ENCODE data around the gene EMX2.
"Not testable (repeated sequence)": the region's sequence is repeated elsewhere in the genome, so short reads cannot be mapped to it uniquely, and the experiment has no call there.

EMX2 gene

DNA sequence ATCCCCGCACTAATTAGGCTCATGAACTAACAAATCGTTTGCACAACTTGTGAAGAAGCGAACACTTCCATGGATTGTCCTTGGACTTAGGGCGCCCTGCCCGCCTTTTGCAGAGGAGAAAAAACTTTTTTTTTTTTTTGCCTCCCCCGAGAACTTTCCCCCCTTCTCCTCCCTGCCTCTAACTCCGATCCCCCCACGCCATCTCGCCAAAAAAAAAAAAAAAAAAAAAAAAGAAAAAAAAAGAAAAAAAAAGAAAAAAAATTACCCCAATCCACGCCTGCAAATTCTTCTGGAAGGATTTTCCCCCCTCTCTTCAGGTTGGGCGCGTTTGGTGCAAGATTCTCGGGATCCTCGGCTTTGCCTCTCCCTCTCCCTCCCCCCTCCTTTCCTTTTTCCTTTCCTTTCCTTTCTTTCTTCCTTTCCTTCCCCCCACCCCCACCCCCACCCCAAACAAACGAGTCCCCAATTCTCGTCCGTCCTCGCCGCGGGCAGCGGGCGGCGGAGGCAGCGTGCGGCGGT is at the start of gene EMX2:
EMX2 (plus strand) TSS at position 41 of the 519 bp plus-strand sequence. CDS start 522 bp downstream, outside the sequence.
- DNase-seq, result no peak

DNA sequence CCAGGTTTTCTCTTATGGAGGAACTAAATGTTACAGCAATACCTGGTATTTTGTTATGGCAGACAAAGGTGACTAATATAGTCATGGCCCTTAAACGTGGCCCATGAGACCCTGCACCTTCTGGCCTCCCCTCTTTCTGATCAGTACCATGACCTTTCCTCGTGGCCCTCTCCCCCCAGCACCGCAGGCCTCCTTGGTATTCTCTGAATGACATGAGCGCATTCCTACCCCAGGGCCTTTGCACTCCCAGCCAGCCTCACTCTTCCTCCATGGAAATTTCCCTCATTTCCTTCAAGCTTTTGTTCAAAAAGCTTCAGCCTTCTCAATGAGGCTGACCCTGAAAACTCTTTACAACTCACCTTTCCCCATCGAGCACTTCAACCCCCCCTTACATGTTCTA is 46.5 kb upstream of the EMX2 start:
- no peak for DNase-seq

DNA sequence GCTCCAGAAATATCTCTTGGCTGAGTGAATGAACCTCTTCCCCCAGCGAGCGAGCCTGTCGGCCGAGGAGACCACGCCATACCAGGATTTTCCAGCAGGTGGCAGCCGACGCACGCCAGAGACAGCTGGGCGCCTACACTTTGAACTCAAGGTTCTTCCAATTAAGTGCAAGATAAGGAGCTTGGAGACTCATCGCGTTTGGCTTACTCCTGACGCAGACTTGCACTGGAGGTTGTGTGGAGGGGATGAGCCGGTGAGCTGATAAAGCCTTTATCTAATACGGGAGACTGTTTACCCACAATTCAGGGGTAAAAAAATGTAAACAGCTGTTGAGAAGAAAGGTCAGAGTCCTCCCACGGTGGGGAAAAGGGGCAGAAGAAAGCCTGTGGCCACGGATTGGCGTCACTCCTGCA is 45.9 kb upstream of the EMX2 start:
- DNase-seq, result peak; percentile 85

DNA sequence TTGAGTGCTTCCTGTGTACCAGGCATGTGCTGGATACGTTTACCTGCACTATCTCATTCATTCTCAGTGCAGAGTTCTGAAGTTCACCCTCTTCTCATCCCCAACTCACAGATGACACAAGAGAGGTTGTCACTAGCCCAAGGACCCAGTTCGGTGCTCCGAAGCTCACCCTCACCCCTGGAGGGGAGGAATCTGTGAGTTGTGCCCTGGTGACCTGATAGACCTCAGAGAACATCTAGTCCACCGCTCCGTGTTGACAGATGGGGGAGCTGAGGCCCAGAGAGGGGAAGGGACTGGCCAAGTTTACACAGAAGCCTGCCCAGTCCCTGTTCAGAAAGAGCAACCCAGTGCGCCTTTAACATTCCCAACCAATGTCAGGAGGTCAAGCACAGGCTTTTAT is 44.8 kb upstream of the EMX2 start:
- DNase-seq, result no peak

DNA sequence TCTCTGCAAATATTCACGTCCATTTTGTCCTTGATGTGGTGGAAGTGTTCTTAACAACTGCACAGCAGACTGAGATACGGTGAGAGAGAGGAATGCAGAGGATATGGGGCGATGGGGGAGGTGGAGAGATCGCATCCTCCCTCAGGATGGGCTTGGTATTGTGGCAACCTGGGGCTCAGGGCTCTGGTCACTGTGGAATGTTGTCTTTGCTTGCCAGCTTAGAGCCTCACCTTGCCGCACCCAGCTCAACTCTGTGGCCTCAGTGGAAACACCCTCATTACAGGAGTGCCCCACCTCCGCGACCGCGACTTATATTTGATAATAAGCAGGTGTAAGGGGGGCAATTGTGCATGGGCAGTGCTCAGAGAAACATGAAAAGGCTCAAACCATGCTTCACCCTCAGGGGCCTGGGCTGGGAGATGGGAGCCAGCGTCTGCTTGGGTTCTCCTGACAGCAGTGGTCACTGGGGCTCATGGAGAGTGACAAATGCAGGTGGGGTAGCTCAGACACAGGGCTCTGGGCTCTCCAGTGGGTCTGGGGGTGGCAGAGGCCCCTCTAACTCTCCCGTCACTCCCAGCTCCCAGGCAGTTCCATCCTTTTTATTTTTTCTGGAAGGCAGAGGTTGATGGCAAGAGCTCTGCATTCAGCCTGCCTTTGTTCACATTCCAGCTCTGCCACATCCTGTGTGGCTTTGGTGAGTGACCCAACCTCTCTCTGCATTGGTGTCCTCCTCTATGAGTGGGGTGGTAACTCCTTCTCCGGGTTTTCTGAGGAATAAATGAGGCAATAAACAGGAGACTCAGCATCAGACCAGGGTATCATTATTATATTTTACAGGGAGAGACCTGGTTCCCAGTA is 43.1 kb upstream of the EMX2 start:
- DNase-seq, result no peak

DNA sequence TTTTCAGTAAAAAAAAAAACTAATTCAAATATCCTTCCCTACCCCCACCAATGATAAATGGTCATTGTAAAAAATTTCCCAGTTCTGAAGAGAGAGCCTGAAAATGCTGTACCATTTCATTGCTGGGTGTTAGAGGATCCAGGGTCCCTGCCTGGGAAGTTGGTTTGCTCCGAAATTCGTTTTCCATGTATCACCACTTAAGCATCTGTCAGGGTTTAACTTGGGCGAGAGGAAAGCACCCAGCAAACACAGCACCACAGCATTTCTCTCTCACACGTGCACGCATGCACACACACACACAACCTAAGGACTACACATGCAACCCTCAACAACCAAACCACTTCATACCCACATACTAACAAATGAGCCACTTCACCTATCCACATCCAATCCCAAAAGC is 42.1 kb upstream of the EMX2 start:
- no peak for DNase-seq

DNA sequence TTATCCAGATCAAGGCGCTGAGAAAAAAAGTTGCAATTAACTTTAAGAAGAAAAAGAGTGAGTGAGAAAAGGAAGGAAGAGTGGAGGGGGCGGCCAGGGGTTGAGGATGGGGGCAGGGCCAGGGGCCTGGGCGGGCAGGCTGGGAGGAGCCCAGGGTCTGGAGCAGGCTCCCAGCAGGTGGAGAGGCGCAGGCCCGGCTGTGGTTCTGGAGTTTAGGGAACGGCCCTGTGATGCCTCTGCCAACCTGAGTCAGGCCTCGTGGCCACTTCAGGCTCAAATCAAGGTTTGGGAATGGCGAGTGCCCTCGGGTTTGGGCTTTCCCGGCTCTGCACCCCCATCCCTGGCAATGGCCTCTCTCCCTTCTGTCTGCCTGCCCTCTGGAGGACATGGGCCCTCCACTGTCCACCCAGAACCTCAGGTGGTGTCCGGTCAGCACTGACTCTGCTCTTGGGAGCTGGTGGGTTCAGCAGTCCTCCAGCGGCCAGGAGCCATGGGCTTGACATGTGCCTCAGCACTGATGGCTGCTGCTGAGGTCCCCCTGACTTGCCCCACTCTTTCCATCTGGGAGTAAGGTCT is 41.0 kb upstream of the EMX2 start:
- no peak for DNase-seq

DNA sequence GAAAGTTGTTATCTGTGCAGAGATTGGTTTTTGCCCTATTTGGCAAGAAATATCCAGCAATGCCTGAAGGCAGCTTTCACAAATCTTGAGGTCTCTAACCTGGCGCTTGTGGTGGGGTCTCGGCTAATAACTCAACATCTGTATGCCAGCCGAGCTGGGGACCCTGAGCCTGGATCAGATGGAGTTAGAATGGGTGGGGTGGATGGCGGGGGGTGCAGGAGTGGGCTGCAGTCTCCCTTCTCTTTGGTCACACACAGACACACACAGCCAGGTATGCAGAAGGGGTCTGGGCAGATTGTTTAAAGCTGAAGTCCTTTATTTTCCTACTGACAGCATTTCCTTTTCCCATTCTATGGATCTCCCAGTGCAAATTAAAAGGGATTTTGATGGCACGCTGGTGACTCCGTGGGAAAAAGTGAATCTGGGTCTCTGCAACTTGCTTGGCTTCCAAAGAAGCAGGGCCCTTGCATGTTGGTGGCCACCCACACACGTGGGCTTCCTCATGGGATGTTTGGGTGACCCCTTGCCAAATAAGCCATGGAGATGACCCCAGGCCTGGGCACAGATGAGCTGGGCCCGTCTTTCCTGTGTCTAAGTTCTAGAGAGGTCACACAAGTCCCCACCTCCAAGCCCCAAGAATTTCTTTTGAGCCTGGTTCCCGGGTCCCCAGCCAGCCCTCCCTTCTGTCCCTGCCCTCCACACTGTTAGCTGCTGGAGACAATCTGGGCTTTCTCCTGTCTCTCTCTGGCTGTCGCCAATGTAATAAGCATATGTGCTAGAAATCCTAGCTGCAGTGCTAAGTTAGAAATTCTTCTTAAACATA is 39.9 kb upstream of the EMX2 start:
- DNase-seq, result no peak

DNA sequence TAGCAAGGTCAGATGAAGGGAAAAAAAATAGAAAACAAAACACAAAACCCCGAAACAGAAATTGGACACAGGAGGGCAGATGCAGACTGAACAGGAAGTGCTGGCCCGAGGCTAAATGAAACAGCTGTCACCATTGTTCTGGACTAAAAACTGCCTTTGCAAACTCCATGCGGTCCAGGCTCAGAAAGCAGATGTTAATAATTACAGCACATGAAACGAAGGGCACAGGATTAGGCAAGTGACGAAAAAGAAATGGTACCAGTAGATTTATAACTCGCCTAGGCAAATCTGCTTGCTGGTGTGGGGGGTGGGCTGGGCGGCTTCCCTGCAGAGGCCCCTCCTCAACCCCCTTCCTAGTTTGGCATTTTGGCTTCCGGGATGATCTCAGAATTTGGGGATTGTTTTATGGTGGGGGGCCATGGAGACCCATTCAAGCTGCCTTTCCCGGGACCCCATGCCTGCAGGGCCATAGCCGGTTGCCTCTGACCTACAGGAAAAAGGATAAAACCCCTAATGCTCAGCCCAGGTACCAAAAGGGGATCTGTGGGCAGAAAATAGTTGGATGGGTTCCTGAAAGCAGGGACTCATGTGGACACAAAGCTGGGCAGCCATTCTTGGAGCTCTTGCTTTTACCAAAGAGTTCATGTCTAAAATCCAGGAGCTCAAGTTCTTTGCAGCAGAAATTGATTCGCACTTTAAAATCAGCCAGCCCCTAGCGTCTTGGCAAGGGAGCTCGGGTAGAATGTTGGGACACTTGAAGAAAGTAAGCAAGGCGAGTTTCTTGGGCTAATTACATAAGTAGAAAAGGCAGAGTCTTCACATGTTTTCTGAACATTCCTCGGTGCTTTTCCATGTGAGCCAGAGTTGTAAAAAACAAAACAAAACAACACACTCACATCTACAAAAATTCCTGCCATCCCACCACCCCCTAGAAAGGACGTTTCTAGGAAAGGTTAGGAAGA is 39.0 kb upstream of the EMX2 start:
- no peak for DNase-seq

DNA sequence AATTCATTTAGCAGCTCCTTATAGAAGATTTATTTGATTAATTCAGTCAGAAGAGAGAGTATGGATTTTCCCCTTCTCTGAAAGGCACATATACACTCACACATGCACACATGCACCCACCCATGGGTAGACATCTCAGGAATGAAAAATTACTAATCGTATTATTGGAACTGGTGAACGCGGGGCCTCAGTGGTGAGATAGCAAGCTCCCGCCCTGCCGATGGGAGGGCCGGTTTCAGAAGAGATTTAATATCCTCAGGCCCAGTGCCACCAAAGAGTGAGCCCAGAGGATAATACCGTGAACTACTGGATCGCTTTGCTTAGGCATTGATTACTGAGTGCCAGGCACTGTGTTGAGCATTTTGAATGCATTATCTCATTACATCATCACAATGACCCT is 38.0 kb upstream of the EMX2 start:
- no peak for DNase-seq

DNA sequence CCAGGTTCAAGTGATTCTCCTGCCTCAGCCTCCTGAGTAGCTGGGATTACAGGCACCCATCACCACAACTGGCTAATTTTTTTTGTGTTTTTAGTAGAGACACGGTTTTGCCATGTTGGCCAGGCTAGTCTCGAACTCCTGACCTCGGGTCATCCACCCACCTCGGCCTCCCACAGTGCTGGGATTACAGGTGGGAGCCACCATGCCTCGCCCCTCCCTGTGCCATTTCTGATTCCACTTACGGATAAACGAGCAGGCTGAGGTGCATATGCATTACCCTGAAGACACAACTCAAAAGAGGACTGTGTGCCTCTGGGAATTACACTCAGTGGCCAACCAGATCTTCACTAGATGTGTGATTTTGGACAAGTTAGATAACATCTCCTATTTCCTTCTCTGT is 35.5 kb upstream of the EMX2 start:
- DNase-seq, result not testable (repeated sequence)

DNA sequence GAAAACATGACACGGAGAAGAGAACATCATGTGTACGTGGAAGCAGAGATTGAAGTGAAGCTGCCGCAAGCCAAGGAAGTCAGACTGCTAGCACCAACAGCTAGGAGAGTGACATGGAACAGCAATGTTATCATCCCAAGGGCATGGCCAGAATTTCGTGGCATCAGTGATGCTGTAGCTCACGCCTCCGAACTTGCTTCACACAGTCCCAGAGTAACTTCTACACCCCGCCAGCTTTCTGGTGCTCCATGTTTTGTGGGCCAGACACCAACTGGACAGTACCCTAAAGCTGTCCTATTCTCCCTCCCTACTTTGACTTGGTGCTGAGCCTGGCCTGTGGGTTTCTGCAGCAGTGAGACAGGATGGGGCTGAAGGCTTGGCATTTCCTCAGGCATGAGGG is 33.0 kb upstream of the EMX2 start:
- no peak for DNase-seq

DNA sequence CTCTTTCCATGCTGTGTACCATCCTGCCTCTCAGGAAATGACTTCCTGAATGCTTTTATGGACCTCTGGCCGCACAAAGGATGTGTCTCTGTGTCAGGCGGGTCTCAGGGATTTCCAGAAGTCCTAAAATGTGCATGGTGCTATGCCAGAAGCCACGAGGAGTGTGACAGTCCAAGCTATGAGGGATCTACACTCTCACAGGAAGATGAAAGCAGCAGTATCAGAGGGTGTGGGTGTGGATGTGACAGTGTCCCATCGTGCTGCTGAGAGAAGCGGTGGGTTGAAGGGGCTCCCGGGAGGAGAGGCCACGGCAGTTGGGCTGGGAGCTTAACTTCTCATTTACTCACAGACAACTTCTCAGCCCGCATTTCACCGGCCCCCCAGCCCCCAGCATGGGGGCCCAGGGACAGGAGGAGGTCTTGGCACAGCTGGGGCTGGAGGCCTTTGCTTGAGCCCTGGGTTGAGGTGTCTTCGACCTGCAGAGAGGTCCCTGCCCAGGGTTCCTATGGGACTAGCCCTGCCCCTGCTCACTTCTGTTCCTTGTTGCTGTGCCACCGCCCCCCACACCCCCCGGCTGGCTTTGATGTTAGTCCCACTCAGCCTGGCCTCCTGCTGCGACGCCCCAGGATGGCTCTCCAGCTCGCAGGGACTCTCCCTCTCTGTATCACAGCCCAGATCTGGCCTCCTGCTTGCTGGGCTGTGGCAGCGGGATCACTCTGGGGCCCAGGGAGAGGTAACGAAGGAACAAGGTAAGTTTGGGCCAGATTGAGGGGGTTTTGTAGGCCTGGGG is 30.8 kb upstream of the EMX2 start:
- DNase-seq, result no peak

DNA sequence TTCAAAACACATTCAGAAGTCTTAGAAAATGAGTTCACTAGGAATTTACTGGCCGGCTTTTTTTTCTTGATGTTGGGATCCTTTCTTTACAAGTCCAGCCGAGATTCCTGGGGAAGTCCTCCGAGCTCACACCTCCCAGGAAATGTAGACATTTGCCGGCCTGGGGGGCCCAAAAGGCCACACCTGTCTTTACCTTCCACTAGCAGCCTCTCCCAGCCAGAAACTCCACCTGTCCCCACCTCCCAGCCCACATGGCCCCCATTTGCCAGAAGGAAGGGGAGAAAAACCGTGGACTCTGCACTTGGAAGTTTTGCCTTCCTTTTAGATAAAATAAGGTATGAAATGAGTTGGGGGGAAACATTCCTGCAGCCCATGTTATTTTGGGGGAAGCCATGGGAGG is 27.6 kb upstream of the EMX2 start:
- DNase-seq, result no peak

DNA sequence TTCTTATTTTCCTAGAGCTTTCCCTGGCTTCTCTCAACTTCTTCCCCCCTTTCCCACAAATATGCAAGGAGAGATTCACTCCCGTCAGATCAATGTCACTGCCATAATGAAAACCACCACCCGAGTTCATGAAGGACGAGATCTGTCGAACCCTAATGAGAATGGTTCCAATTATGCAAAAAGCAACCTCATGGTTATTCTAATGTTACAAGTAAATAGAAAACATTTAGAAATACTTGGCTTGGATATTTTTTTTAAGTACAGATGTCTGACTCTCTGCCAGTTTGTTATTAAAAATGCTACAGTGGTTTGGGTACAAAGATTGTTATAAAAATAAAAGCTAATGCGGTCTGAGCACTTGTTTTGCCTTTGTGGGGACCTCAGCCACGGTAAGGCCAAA is 25.9 kb upstream of the EMX2 start:
- no peak for DNase-seq

DNA sequence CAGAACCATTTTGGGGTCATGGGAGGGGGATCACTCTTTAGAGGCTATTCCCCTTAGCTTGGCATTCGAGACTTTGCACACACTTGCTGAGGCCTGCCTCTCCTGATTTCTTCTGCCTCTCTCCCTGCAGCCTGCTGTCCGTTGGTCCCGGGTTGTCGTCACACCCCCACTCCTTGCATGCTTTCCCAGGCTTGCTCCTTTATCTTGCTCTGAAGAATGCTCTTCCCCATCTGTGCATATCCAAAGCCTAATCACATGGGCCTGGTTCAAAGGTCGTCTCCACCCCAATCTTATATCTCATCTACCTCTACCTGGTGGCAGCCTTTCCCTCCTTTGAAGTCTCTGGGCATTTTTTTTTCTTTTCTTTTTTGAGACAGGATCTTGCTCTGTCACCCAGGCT is 24.3 kb upstream of the EMX2 start:
- no peak for DNase-seq

DNA sequence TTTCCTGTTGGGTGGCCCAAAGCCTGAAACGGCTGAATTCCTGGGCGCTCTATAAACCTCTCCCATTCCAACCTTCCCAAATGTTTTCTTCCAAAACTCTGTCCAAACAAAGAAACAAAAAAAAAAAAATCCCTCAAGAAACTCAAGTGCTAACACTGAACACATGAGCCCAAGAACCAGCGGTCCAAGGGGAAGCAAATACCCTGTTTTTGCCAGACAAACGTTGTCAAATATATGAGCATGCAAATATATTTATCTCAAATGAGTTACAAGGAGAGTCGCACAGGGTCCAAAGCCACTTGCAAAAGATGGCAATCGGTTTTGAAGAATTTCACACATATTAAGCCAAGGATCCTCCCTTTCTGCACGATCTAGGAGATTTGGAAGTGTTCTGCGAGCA is 23.3 kb upstream of the EMX2 start:
- DNase-seq, result no peak

DNA sequence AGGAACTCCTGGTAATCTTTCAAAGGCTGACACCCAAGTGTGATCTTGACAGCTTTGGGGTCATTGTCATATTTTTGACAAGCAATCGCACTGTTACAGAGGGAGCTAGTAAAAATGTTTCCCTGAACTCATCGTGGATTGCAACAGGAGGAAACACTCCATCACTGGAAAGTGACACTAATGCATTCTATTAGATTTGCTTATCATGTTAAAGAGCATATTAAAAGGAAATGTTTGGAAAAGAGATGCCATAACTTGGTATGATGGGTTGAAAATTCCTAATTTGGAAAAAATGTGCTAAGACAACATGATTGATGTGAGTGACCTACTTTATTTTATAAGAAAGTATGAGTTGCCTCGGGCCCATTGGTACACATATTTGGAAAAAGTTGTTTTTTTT is 22.7 kb upstream of the EMX2 start:
- no peak for DNase-seq

DNA sequence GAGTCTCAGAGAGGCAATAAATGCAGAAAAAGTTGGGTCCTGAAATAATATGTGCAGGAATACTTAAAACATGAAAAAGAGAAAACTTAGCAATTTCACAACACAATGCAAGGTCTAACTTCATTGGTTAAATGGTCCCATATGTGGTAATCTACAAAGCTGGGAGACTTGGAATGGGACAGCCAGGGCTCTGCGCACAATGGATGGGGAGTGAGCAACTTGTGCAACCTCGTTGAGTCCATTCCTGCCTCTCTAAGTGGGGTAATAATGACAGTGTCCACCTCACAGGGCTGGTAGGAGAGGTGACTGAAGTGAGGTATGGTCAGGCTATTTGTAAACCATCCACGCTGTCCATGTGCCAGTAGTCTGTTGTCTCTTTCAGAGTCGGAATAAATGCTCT is 11.8 kb upstream of the EMX2 start:
- DNase-seq, result no peak

DNA sequence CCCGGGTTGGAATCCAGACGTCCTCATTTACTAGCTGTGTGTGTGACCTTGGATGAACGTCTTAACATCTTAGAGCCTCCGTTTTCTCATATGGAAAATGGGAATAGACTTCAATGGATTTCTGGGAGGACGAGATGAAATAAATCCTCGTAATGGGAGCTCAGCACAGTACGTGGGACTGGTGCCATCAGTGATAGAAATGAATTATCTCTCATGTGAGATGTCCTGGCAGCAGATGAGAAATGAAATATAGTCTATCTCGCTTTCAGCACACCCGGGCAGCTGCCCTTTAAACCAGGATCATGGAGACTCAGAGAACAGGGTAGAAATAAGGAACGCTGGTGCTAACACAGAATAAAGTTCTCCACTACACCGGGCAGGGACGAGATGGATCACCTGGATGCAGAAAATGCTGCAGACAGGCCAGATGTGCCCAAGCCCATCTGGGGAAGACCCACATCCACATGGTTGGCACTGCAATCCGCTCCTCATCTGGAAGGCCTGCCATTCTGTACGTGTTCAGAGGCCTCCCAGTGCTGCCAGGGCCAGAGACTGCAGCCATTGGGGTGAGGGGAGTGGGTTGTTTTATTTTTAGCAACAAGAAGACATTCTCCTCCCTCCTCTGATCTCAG is 11.1 kb upstream of the EMX2 start:
- DNase-seq, result no peak

DNA sequence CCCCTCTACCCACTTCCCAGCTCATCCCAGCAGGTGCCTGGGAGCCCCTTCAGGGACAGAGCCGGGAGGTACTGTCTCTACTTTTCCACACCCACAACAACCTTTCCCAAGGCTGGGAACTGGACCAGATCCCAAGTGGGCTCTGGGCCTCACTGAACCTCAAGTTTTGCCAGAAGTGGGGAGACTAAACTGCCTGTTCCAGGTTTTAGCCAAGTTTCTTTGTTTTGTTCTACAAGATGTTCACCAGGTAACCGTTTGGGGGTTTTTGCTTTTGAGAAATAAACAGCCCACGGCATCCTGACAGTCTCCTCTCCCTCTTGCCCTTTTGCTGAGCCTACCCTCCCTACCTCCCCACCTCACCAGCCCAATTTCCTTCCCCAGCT is 10.6 kb upstream of the EMX2 start:
- no peak for DNase-seq
